RWPE2 (cell line): ENCODE measurements around the gene ZNF683.
A peak's percentile ranks its signal among the peaks of the same experiment; 100 is the strongest.

Source experiments
- ATAC-seq: fragments of 200-7000 bp; cut with Tn5 transposase; 3 replicates; pipeline ENCODE4 v1.9.1; 2021; ENCODE audit warnings: low read depth
- DNase-seq: peaks from one replicate; pipeline ENCODE4 v3.0.0-alpha.2; 2020; ENCODE audit warnings: low spot score
- H3K27ac ChIP-seq: fragments of 450-650 bp; 2 replicates; pipeline ENCODE4 v1.5.1; 2017; ENCODE audit warnings: mild to moderate bottlenecking; ENCODE audit not compliant: poor library complexity, severe bottlenecking
- H3K27me3 ChIP-seq: fragments of 250-450 bp; sonication (Bioruptor Pico); 2 replicates; pipeline ENCODE4 v1.5.1; 2021; ENCODE audit warnings: mild to moderate bottlenecking, moderate library complexity; ENCODE audit not compliant: insufficient read depth, poor library complexity, severe bottlenecking
- H3K36me3 ChIP-seq: fragments of 250-450 bp; sonication (Bioruptor Pico); 2 replicates; pipeline ENCODE4 v1.5.1; 2020; ENCODE audit warnings: low read depth, mild to moderate bottlenecking, moderate library complexity
- H3K4me1 ChIP-seq: fragments of 250-450 bp; sonication (Bioruptor Pico); 2 replicates; pipeline ENCODE4 v1.5.1; 2021; ENCODE audit warnings: mild to moderate bottlenecking, moderate library complexity; ENCODE audit not compliant: insufficient read depth, poor library complexity, severe bottlenecking
- H3K4me3 ChIP-seq: fragments of 250-450 bp; sonication (Bioruptor Pico); 2 replicates; pipeline ENCODE4 v1.5.1; 2021; ENCODE audit warnings: mild to moderate bottlenecking, moderate library complexity; ENCODE audit not compliant: severe bottlenecking
- H3K9me3 ChIP-seq: fragments of 250-450 bp; sonication (Bioruptor Pico); 2 replicates; pipeline ENCODE4 v1.5.1; 2021; ENCODE audit warnings: mild to moderate bottlenecking, moderate library complexity; ENCODE audit not compliant: severe bottlenecking
- CTCF ChIP-seq: fragments of 450-650 bp; IDR thresholded peaks from one replicate; pipeline ENCODE4 v1.5.1; 2017; ENCODE audit warnings: mild to moderate bottlenecking, moderate library complexity; ENCODE audit not compliant: poor library complexity, severe bottlenecking

ZNF683 gene

GRCh38 chr1:26364956-26365355 lies 7.6 kb downstream of the ZNF683 start:
- DNase-seq (no peak), ATAC-seq (no peak)
- H3K27me3 ChIP-seq: no peaks in the 10 kb centered on the region
- no peaks in the 10 kb centered on the region for H3K36me3 ChIP-seq
- no peak overlapping the region for H3K27ac ChIP-seq
- H3K9me3 ChIP-seq: no peaks in the 10 kb centered on the region
- H3K4me3 ChIP-seq: no peak overlapping the region
- TF ChIP-seq CTCF: no peak
- no peaks in the 10 kb centered on the region for H3K4me1 ChIP-seq

GRCh38 chr1:26363549-26364448 lies 8.8 kb downstream of the ZNF683 start:
- H3K9me3 ChIP-seq: no peaks in the 10 kb centered on the region
- peak; percentile 96 for TF ChIP-seq CTCF
- H3K36me3 ChIP-seq: no peaks in the 10 kb centered on the region
- H3K4me1 ChIP-seq: peaks cover 5% of the 10 kb centered on the region
- no peaks in the 10 kb centered on the region for H3K27me3 ChIP-seq
- no peak overlapping the region for H3K27ac ChIP-seq
- DNase-seq: no peak
- H3K4me3 ChIP-seq: no peak overlapping the region
- ATAC-seq: peak; percentile 55

GRCh38 chr1:26362331-26362730 lies 10.2 kb downstream of the ZNF683 start:
- ATAC-seq (no peak), DNase-seq (no peak)
- H3K27me3 ChIP-seq: no peaks in the 10 kb centered on the region
- no peaks in the 10 kb centered on the region for H3K9me3 ChIP-seq
- no peaks in the 10 kb centered on the region for H3K36me3 ChIP-seq
- TF ChIP-seq CTCF: no peak
- no peak overlapping the region for H3K4me3 ChIP-seq
- H3K27ac ChIP-seq: no peak overlapping the region
- H3K4me1 ChIP-seq: peaks cover 10% of the 10 kb centered on the region

GRCh38 chr1:26361605-26362122 lies 10.9 kb downstream of the ZNF683 start:
- no peaks in the 10 kb centered on the region for H3K27me3 ChIP-seq
- no peak for TF ChIP-seq CTCF
- no peaks in the 10 kb centered on the region for H3K9me3 ChIP-seq
- DNase-seq: no peak
- no peak overlapping the region for H3K27ac ChIP-seq
- H3K4me1 ChIP-seq: peaks cover 17% of the 10 kb centered on the region
- H3K4me3 ChIP-seq: no peak overlapping the region
- ATAC-seq: no peak
- H3K36me3 ChIP-seq: no peaks in the 10 kb centered on the region
